Activated B cell treated with CpG ODN at 0.5 μM for 24 hours (primary cell): ENCODE data around the gene IBTK. TPM values are rescaled to one million over a fixed set of nuclear protein-coding genes. Genes with fewer than 3 reads are reported as not detected.
"Not testable (repeated sequence)": the region's sequence is repeated elsewhere in the genome, so short reads cannot be mapped to it uniquely, and the experiment has no call there.

ENCODE experiments used
- ATAC-seq: fragments of 200-7000 bp; cut with Tn5 transposase; one replicate; pipeline ENCODE4 v1.10.0; 2021; ENCODE audit warnings: low read depth, mild to moderate bottlenecking, moderate library complexity
- CTCF ChIA-PET: fragments of 350-600 bp; sonication (Branson Sonifier 250); formaldehyde crosslinking; loops from one replicate; lab custom pipeline; 2021; ENCODE audit warnings: antibody characterized with exemption; lab: Charles Lee
- POLR2A ChIA-PET: fragments of 350-600 bp; sonication (Branson Sonifier 250); formaldehyde crosslinking; loops from one replicate; lab custom pipeline; 2021; ENCODE audit warnings: antibody characterized with exemption; lab: Charles Lee
- DNase-seq: peaks from one replicate; pipeline ENCODE4 v3.0.0; 2022
- H3K27ac Mint-ChIP-seq: one replicate; pipeline ENCODE4 v1.8.0; 2020; ENCODE audit warnings: mixed read lengths
- H3K27me3 Mint-ChIP-seq: one replicate; pipeline ENCODE4 v1.8.0; 2021; ENCODE audit warnings: mixed read lengths
- H3K36me3 Mint-ChIP-seq: one replicate; pipeline ENCODE4 v1.8.0; 2021; ENCODE audit warnings: low read depth, mixed read lengths
- H3K4me1 Mint-ChIP-seq: one replicate; pipeline ENCODE4 v1.8.0; 2021; ENCODE audit warnings: mixed read lengths
- H3K4me3 Mint-ChIP-seq: one replicate; pipeline ENCODE4 v1.8.0; 2020; ENCODE audit warnings: mild to moderate bottlenecking, mixed read lengths
- H3K9me3 Mint-ChIP-seq: one replicate; pipeline ENCODE4 v1.8.0; 2020; ENCODE audit warnings: mixed read lengths
- intact Hi-C: fragments of 100-400 bp; cut with micrococcal nuclease; formaldehyde crosslinking; loops from one replicate; pipeline ENCODE4 v1.15.1; 2024
- total RNA-seq: library from RNA; stranded (reverse); gene quantifications from 2 replicates; pipeline ENCODE4 v1.2.3, GENCODE V29; 2022
- TF ChIP-seq, protein P1 (sequence below): fragments of 200-600 bp; IDR thresholded peaks from one replicate; pipeline ENCODE4 v1.8.0; 2022; ENCODE audit warnings: antibody characterized with exemption, mild to moderate bottlenecking

IBTK gene
- total RNA-seq, 1 donor from 2014 or later: 30.1 TPM

DNA sequence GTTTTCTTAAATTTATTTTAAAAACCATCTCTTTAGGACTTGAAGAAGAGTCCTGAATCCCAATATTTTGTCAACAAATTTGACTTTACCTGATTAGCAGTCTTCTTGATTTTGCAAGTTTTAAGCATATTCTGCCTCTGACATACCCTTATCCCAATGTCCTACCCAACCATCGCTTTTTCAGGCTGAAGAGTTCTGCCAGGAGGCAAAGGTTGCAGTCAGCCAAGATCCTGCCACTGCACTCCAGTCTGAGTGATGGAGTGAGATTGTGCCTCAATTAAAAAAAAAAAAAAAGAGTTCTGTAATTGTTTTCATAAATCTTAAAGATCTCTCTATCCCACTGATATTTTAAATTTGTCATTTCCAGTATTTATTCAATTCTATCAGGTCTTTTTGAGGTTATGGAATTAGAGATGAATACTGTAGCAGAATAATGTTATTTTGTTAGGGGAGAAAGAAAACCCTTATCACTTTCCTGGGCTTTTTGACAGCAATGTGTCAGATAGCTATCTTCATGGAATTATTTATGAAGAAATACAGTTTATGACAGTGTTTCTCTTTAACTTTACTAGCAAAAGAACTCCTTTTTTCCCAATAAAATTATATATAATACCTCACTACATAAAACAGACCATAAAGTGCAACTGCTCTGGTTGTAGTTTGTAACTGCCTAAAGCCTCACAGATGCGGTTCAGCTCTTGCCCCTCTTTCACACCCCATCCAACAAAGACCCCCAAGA, 78.2 kb downstream of the IBTK start:
- TF ChIP-seq, protein P1, sequence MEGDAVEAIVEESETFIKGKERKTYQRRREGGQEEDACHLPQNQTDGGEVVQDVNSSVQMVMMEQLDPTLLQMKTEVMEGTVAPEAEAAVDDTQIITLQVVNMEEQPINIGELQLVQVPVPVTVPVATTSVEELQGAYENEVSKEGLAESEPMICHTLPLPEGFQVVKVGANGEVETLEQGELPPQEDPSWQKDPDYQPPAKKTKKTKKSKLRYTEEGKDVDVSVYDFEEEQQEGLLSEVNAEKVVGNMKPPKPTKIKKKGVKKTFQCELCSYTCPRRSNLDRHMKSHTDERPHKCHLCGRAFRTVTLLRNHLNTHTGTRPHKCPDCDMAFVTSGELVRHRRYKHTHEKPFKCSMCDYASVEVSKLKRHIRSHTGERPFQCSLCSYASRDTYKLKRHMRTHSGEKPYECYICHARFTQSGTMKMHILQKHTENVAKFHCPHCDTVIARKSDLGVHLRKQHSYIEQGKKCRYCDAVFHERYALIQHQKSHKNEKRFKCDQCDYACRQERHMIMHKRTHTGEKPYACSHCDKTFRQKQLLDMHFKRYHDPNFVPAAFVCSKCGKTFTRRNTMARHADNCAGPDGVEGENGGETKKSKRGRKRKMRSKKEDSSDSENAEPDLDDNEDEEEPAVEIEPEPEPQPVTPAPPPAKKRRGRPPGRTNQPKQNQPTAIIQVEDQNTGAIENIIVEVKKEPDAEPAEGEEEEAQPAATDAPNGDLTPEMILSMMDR: no peak
- Mint-ChIP-seq H3K4me3 (no peak overlapping the region), H3K4me1 (no peaks in the 10 kb centered on the region), H3K9me3 (no peaks in the 10 kb centered on the region), H3K36me3 (peaks cover 55% of the 10 kb centered on the region), H3K27me3 (no peaks in the 10 kb centered on the region), H3K27ac (no peak overlapping the region)
- DNase-seq (no peak), ATAC-seq (no peak)
- intact Hi-C loops: no loop called here
- ChIA-PET CTCF (no interaction called here), POLR2A (no interaction called here)

DNA sequence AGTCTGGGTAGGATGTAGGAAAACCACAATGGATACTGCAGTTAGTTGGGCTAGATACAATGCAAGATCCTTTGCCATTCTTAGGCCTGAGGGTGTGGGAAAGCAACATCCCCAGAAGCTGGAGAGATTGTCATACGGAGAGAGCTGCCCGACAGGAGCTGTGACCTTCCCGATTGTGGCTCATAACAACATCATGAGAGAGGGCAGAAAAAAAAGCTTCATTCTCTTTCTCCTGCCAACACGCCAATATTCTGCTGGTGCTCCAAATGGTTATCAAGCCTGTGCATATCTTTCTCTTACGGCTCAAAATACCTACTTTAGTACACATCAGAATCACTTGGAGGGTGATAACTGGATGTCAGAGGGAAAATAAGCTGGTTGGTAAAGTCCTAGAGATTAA, 81.1 kb downstream of the IBTK start:
- ATAC-seq: no peak
- ChIA-PET POLR2A (no interaction called here), CTCF (no interaction called here)
- Mint-ChIP-seq H3K36me3 (peaks cover 30% of the 10 kb centered on the region), H3K4me1 (no peaks in the 10 kb centered on the region), H3K27ac (no peak overlapping the region), H3K27me3 (no peaks in the 10 kb centered on the region), H3K4me3 (no peak overlapping the region), H3K9me3 (no peaks in the 10 kb centered on the region)
- intact Hi-C loops: no loop called here
- TF ChIP-seq, protein P1: no peak
- no peak for DNase-seq

DNA sequence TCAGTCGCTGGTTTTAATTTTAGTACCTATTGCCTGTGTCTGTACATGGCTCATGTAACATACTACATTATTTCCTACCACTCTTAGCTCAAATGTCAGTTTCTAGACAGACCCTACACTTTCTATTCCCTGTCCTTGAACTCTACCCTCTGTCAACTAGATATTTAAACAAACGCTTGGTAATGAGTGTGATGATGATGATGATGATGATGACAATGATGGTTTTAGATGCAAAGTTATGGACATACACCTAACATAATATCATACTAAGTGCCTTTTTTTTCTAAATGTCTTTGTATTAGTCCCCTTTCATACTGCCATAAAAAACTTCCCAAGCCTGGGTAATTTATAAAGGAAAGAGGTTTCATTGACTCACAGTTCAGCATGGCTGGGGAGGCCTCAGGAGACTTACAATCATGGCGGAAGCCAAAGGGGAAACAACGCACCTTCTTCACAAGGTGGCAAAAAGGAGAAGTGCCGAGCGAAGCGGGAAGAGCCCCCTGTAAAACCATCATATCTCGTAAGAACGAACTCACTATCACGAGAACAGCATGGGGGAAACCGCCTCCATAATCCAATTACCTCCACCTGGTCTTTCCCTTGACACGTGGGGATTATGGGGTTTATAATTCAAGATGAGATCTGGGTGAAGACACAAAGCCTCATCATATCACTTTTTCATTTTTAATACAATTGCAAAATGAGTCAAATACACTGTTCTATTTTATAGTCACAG, 87.1 kb downstream of the IBTK start:
- CTCF ChIA-PET: no interaction called here
- no peak overlapping the region for H3K4me3 Mint-ChIP-seq
- H3K4me1 Mint-ChIP-seq: no peaks in the 10 kb centered on the region
- intact Hi-C loops: no loop called here
- DNase-seq (no peak), ATAC-seq (no peak)
- H3K27ac Mint-ChIP-seq: no peak overlapping the region
- no peaks in the 10 kb centered on the region for H3K27me3 Mint-ChIP-seq
- H3K36me3 Mint-ChIP-seq: no peaks in the 10 kb centered on the region
- POLR2A ChIA-PET: no interaction called here
- TF ChIP-seq, protein P1: no peak
- H3K9me3 Mint-ChIP-seq: peaks cover 3% of the 10 kb centered on the region

DNA sequence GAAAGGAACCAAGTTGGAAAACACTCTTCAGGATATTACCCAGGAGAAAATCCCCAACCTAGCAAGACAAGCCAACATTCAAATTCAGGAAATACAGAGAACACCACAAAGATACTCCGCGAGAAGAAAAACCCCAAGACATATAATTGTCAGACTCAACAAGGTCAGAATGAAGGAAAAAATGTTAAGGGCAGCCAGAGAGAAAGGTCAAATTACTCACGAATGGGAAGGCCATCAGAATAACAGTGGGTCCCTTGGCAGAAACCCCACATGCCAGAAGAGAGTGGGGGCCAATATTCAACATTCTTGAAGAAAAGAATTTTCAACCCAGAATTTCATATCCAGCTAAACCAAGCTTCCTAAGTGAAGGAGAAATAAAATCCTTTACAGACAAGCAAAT, 94.8 kb downstream of the IBTK start:
- intact Hi-C loops, H3K4me3 Mint-ChIP-seq, DNase-seq, ATAC-seq, H3K27me3 Mint-ChIP-seq, H3K9me3 Mint-ChIP-seq, H3K4me1 Mint-ChIP-seq, H3K36me3 Mint-ChIP-seq, POLR2A ChIA-PET, CTCF ChIA-PET, H3K27ac Mint-ChIP-seq: not testable (repeated sequence)

DNA sequence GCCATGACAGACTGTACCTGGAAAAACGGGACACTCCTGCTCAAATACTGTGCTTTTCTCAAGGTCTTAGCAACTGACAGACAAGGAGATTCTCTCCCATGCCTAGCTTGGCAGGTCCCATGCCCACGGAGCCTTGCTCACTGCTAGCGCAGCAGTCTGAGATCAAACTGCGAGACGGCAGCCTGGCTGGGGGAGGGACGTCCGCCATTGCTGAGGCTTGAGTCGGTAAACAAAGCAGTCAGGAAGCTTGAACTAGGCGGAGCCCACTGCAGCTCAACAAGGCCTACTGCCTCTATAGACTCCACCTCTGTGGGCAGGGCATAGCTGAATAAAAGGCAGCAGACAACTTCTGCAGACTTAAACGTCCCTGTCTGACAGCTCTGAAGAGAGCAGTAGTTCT, 96.4 kb downstream of the IBTK start:
- POLR2A ChIA-PET, H3K36me3 Mint-ChIP-seq, CTCF ChIA-PET, ATAC-seq, H3K4me3 Mint-ChIP-seq, H3K27ac Mint-ChIP-seq, H3K27me3 Mint-ChIP-seq, H3K4me1 Mint-ChIP-seq, DNase-seq, H3K9me3 Mint-ChIP-seq: not testable (repeated sequence)
- intact Hi-C loops: loop anchor here (1.0 kb wide), 1 partner anchor 21 kb away; no protein-coding TSS in a partner anchor

DNA sequence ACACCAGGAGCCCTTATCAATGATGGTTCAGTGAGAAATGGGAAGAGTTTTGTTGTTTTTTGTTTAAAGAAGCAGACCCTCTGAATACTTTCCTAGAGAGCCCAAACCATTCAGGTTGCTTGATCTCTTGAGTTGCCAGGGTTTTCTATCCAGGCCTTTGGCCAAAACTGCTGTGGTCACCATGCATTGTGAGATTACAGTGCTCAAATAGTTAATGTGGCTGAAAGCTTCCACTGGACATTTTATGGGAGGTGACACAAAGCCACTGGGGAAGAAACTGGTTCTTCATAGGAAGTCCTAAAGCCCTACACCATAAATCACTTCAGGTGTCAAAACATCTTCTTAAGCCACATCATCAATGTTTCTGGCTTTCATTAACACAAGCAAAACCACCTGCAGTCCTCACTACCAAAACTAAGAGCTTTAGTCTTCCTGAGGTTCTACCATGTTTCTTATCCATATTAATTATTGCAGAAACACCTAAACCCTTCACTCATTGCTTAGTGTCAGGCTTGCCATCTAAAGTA, 101.6 kb downstream of the IBTK start:
- ATAC-seq: no peak
- no peaks in the 10 kb centered on the region for H3K36me3 Mint-ChIP-seq
- no peaks in the 10 kb centered on the region for H3K27me3 Mint-ChIP-seq
- TF ChIP-seq, protein P1: no peak
- H3K4me3 Mint-ChIP-seq: no peak overlapping the region
- H3K27ac Mint-ChIP-seq: no peak overlapping the region
- no peaks in the 10 kb centered on the region for H3K4me1 Mint-ChIP-seq
- CTCF ChIA-PET: no interaction called here
- POLR2A ChIA-PET: no interaction called here
- no peaks in the 10 kb centered on the region for H3K9me3 Mint-ChIP-seq
- no peak for DNase-seq
- intact Hi-C loops: no loop called here
